GM12873 (cell line): Measurements from ENCODE around the gene ESPNL.

Experiments
- CTCF ChIP-seq: IDR thresholded peaks from 2 replicates; pipeline ENCODE4 v1.5.1; 2012; ENCODE audit warnings: low read depth, mild to moderate bottlenecking, moderate library complexity, low read length, control low read depth; ENCODE audit not compliant: insufficient read depth; ENCODE audit errors: missing control alignments

ESPNL gene

GRCh38 chr2:238097201-238097987 lies 2.7 kb upstream of the ESPNL start:
- no peak for TF ChIP-seq CTCF

DNA sequence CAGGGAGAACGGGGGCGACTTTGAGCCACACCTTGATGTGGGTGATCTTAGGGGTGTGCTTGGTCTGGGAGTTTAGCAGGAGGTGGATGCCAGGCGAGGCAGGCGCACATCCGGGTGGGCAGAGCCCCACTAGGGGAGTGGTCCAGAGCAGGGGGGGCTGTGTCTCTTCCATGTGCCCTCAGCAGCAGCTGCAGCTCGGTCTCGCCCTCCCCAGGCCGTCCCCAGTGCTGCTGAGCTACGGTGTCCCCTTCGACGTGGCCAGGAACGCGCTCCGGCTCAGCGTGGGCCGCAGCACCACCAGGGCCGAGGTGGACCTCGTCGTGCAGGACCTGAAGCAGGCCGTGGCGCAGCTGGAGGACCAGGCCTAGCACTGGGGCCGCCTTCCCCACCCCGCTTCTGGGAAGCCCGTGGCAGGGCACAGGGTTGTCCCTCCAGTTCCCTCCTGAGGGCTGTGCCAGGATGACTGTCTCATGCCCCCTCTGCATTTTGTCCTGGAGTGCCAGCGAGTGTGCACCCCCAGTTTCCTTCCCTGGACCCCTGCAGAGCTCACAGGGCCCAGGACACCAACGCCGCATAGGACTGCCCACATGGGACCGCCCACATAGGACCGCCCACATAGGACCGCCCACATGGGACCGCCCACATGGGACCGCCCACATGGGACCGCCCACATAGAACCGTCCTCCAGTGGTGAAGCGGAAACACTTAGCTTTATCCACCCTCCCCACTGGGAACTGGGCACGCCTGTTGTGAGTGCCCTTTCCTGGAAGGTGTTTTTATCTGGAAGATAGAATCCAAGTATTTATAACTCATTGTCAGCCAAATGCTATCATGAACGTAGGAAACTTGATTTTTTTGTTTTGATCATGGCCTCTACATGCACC lies 1.9 kb upstream of the ESPNL start:
- no peak for TF ChIP-seq CTCF

DNA sequence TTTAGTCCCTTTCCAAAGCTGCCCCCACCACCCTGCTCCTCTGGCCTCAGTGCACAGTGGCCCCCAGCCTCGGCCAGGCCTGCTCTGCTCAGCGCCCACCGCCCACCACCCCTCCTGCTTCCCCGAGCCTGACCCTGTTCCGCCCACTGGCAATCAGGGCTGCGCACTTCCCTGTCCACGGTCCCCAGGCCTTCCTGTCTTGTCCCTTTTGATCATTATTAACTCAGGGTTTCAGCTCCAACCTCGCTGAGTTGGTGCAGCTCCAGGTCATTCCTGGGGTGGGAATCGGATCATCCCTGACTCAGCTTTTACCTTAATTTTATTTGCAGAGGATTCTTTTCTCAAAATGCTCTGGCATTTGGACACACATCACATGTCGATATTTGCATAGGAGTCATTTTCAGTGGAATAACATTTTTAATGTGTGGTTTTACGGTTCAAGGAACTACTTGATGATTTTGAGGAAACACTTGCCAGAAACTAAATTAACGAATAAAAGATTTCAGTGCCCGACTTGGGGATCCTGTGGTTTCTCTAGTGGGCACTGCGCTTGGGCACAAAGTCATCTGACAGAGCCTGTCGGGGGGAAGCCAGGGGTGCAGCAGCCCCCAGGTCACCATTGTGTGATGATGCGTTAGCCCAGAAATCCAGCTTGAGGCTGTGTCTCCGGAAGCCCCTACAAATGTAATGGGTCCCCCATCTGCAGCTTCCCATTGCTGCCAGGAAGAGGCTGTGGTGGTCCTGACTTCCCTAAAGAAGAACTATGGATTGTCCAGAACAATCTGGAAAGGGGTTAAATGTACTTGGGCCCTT lies 1.0 kb upstream of the ESPNL start:
- TF ChIP-seq CTCF, result no peak

GRCh38 chr2:238099714-238100048 lies 459 bp upstream of the ESPNL start:
- TF ChIP-seq CTCF, result no peak

- TF ChIP-seq CTCF, result no peak
Measured at GRCh38 chr2:238100821-238101771, 956 bp downstream of the ESPNL start.

- TF ChIP-seq CTCF, result no peak
Measured at GRCh38 chr2:238101891-238102841, 2.0 kb downstream of the ESPNL start.
